GM19025 (cell line): ENCODE results near the gene PLCB4.
"Not testable (repeated sequence)": the region's sequence is repeated elsewhere in the genome, so short reads cannot be mapped to it uniquely, and the experiment has no call there.

Experiments
- ATAC-seq: cut with Tn5 transposase; IDR thresholded peaks from one replicate; pipeline ENCODE4 v1.9.1; 2021; ENCODE audit warnings: mild to moderate bottlenecking, low read depth, moderate library complexity; ENCODE audit not compliant: unreplicated experiment

The PLCB4 gene

GRCh38 chr20:9137001-9137400 lies 68.1 kb downstream of the PLCB4 start:
- no peak for ATAC-seq

GRCh38 chr20:9139106-9139833 lies 70.4 kb downstream of the PLCB4 start:
- ATAC-seq: no peak

GRCh38 chr20:9140162-9140760 lies 71.4 kb downstream of the PLCB4 start:
- no peak for ATAC-seq

- no peak for ATAC-seq
These were observed 72.2 kb downstream of the PLCB4 start for GRCh38 chr20:9141070-9141469.

GRCh38 chr20:9141921-9142320 lies 73.0 kb downstream of the PLCB4 start:
- no peak for ATAC-seq

GRCh38 chr20:9142809-9143208 lies 73.9 kb downstream of the PLCB4 start:
- no peak for ATAC-seq

GRCh38 chr20:9143926-9144325 lies 75.0 kb downstream of the PLCB4 start:
- no peak for ATAC-seq

GRCh38 chr20:9144643-9145042 lies 75.8 kb downstream of the PLCB4 start:
- no peak for ATAC-seq

GRCh38 chr20:9145142-9145541 lies 76.3 kb downstream of the PLCB4 start:
- ATAC-seq: no peak

- ATAC-seq: no peak
These were observed 77.8 kb downstream of the PLCB4 start for GRCh38 chr20:9146649-9147048.

- ATAC-seq: no peak
These were observed 78.7 kb downstream of the PLCB4 start for GRCh38 chr20:9147547-9148024.

GRCh38 chr20:9148291-9148690 lies 79.4 kb downstream of the PLCB4 start:
- no peak for ATAC-seq

- ATAC-seq: no peak
These were observed 80.2 kb downstream of the PLCB4 start for GRCh38 chr20:9149087-9149486.

GRCh38 chr20:9149796-9150195 lies 80.9 kb downstream of the PLCB4 start:
- ATAC-seq: no peak

- no peak for ATAC-seq
These were observed 81.8 kb downstream of the PLCB4 start for GRCh38 chr20:9150679-9151078.

- not testable (repeated sequence) for ATAC-seq
These were observed 83.3 kb downstream of the PLCB4 start for GRCh38 chr20:9152139-9152538.

GRCh38 chr20:9154464-9155024 lies 85.7 kb downstream of the PLCB4 start:
- ATAC-seq: no peak

- no peak for ATAC-seq
These were observed 87.8 kb downstream of the PLCB4 start for GRCh38 chr20:9156529-9157280.

GRCh38 chr20:9160331-9160730 lies 91.4 kb downstream of the PLCB4 start:
- ATAC-seq: no peak

GRCh38 chr20:9160757-9161156 lies 91.9 kb downstream of the PLCB4 start:
- ATAC-seq: no peak

GRCh38 chr20:9161311-9161710 lies 92.4 kb downstream of the PLCB4 start:
- no peak for ATAC-seq
